Thyroid gland (tissue), 4 donors: ENCODE results near the gene CDYL.

Experiments used
- CTCF ChIP-seq, 6 experiments: fragments of 200-600 bp in 3 of 6; fragments of 450-650 bp in 3 of 6; sonication (generic) in 3 of 6; IDR thresholded peaks; one replicate each; pipeline ENCODE4 v1.5.1; 2016 to 2019; ENCODE audit warnings: antibody characterized with exemption in 6 of 6, mild to moderate bottlenecking in 2 of 6, inconsistent platforms in 1 of 6, moderate library complexity in 1 of 6
- POLR2A ChIP-seq, 2 donors: fragments of 450-650 bp; IDR thresholded peaks; one replicate each; pipeline ENCODE4 v1.6.1; 2017; ENCODE audit warnings: antibody characterized with exemption in 2 of 2, mild to moderate bottlenecking in 2 of 2, moderate library complexity in 1 of 2

GRCh38 chr6:4907602-4908001, 131.4 kb downstream of the CDYL start:
- TF ChIP-seq CTCF (IDR thresholded peaks at IDR 0.05) (no peak), POLR2A (IDR thresholded peaks at IDR 0.05) (no peak)
